Transverse colon (tissue), 4 donors: Measurements from ENCODE around the gene RPS4Y1. TPM values are rescaled to one million over a fixed set of nuclear protein-coding genes. Genes with fewer than 3 reads are reported as not detected.

Source experiments
- DNase-seq: peaks from one replicate; pipeline ENCODE4 v3.0.0-alpha.2; 2019
- H3K27ac ChIP-seq, 4 donors: fragments of 200-600 bp; sonication (generic); 2 replicates each; pipeline ENCODE4 v1.5.1; 2016 to 2018; ENCODE audit warnings: inconsistent platforms in 4 of 4
- H3K27me3 ChIP-seq: fragments of 200-600 bp; sonication (generic); 2 replicates; pipeline ENCODE4 v1.5.1; 2017; ENCODE audit warnings: inconsistent platforms
- H3K36me3 ChIP-seq, 4 donors: fragments of 200-600 bp; sonication (generic); 2 replicates each; pipeline ENCODE4 v1.5.1; 2017 to 2019; ENCODE audit warnings: inconsistent platforms in 4 of 4
- H3K4me1 ChIP-seq, 4 donors: fragments of 200-600 bp; sonication (generic); 2 replicates each; pipeline ENCODE4 v1.5.1; 2017 to 2020; ENCODE audit warnings: inconsistent platforms in 4 of 4
- H3K4me3 ChIP-seq, 4 donors: fragments of 200-600 bp; sonication (generic); 1 replicate in 1 of 4; 2 replicates in 3 of 4; pipeline versions ENCODE4 v1.5.1 to v1.6.1; 2017 to 2019; ENCODE audit warnings: inconsistent platforms in 4 of 4
- H3K9me3 ChIP-seq, 2 donors: fragments of 200-600 bp; sonication (generic); 2 replicates each; pipeline ENCODE4 v1.5.1; 2017 to 2019; ENCODE audit warnings: inconsistent platforms in 2 of 2
- CTCF ChIP-seq, 5 experiments: fragments of 200-600 bp in 3 of 5; fragments of 450-650 bp in 2 of 5; sonication (generic) in 3 of 5; IDR thresholded peaks; 1 replicate in 2 of 5; 2 replicates in 3 of 5; pipeline ENCODE4 v1.5.1; 2016 to 2017; ENCODE audit warnings: antibody characterized with exemption in 5 of 5, inconsistent platforms in 3 of 5, mild to moderate bottlenecking in 2 of 5, moderate library complexity in 1 of 5
- EP300 ChIP-seq: sonication (generic); formaldehyde crosslinking; IDR thresholded peaks from one replicate; pipeline ENCODE4 v1.6.1; 2017; ENCODE audit warnings: antibody characterized with exemption, low read depth
- POLR2A ChIP-seq: fragments of 450-650 bp; IDR thresholded peaks from one replicate; pipeline ENCODE4 v1.6.1; 2016; ENCODE audit warnings: antibody characterized with exemption, mild to moderate bottlenecking, moderate library complexity
- POLR2AphosphoS5 ChIP-seq, 3 donors: sonication (generic); formaldehyde crosslinking; IDR thresholded peaks; one replicate each; pipeline ENCODE4 v1.6.1; 2016; ENCODE audit warnings: antibody characterized with exemption in 3 of 3
- WGBS, 2 donors: methylation state at CpG; one replicate each; pipeline ENCODE4 v1.1.5; 2018; ENCODE audit warnings: low coverage in 1 of 2; 5-methylcytosine and 5-hydroxymethylcytosine counted together
- in situ Hi-C, 4 donors: fragments of 200-750 bp; cut with MboI; loops; one replicate each; pipeline versions ENCODE4 v1.15.0 to v1.15.1; 2017; ENCODE audit warnings: low sequenced_read_pairs in 3 of 4, low pct_ligation_motif_present in 1 of 4, low pct_unique_long_range_greater_than_20kb in 1 of 4
- intact Hi-C: fragments of 100-400 bp; cut with DNase I; formaldehyde crosslinking; loops from one replicate; pipeline ENCODE4 v1.15.1; 2023; ENCODE audit warnings: low total_unique reads
- total RNA-seq, 4 donors: library from RNA; depleted of rRNA; stranded (reverse); fragments of >200 nt; gene quantifications; one replicate each; pipeline ENCODE4 v1.1.0, GENCODE V29; 2016

Gene RPS4Y1
- total RNA-seq, 4 donors from 2014 or later = 125 to 177 TPM; not detected in 2

GRCh38 chrY:2837932-2838331, 3.5 kb upstream of the RPS4Y1 start:
- no peak for DNase-seq
- in situ Hi-C loops = no loop called here
- Histone ChIP-seq H3K4me3 (no peak overlapping the region), H3K36me3 (no peaks in the 10 kb centered on the region), H3K27me3 (no peaks in the 10 kb centered on the region), H3K27ac (no peak overlapping the region), H3K4me1 (peaks cover 0 to 5% (median 0%) of the 10 kb centered on the region in 4 donors), H3K9me3 (no peaks in the 10 kb centered on the region)
- TF ChIP-seq POLR2AphosphoS5 (IDR thresholded peaks at IDR 0.05) (no peak), POLR2A (no peak), EP300 (no peak), CTCF (IDR thresholded peaks at IDR 0.05) (no peak)
- no CpG with 5 or more reads among the region's 1 CpG for WGBS, 2 donors
- intact Hi-C loops = no loop called here

- Histone ChIP-seq H3K4me3 (no peak overlapping the region), H3K9me3 (no peaks in the 10 kb centered on the region), H3K4me1 (peaks cover 0 to 6% (median 0%) of the 10 kb centered on the region in 4 donors), H3K27ac (no peak overlapping the region), H3K27me3 (no peaks in the 10 kb centered on the region), H3K36me3 (peaks cover 0 to 7% (median 0%) of the 10 kb centered on the region in 4 donors)
- no peak for DNase-seq
- intact Hi-C loops (no loop called here), in situ Hi-C loops (no loop called here)
- no peak for TF ChIP-seq POLR2A
- no peak for TF ChIP-seq EP300
- TF ChIP-seq POLR2AphosphoS5 (IDR thresholded peaks at IDR 0.05) = no peak
- TF ChIP-seq CTCF (IDR thresholded peaks at IDR 0.05) = no peak
- 100% methylated on average over 2 of the region's 4 CpGs; no CpG with 5 or more reads in 1 of the 2 donors for WGBS, 2 donors
These were observed 5.4 kb downstream of the RPS4Y1 start for GRCh38 chrY:2846791-2847190.

GRCh38 chrY:2848384-2848783, 7.0 kb downstream of the RPS4Y1 start:
- Histone ChIP-seq H3K27me3 (no peaks in the 10 kb centered on the region), H3K4me3 (no peak overlapping the region), H3K4me1 (peaks cover 0 to 4% (median 0%) of the 10 kb centered on the region in 4 donors), H3K36me3 (peaks cover 0 to 7% (median 0%) of the 10 kb centered on the region in 4 donors), H3K27ac (no peak overlapping the region), H3K9me3 (no peaks in the 10 kb centered on the region)
- TF ChIP-seq POLR2AphosphoS5 (IDR thresholded peaks at IDR 0.05) = no peak
- no peak for TF ChIP-seq POLR2A
- TF ChIP-seq EP300 = no peak
- TF ChIP-seq CTCF (IDR thresholded peaks at IDR 0.05) = no peak
- no CpG with 5 or more reads among the region's 2 CpGs for WGBS, 2 donors
- in situ Hi-C loops = no loop called here
- intact Hi-C loops = no loop called here
- DNase-seq = no peak

- Histone ChIP-seq H3K4me3 (no peak overlapping the region), H3K4me1 (peaks cover 0 to 4% (median 0%) of the 10 kb centered on the region in 4 donors), H3K27me3 (no peaks in the 10 kb centered on the region), H3K27ac (no peak overlapping the region), H3K9me3 (no peaks in the 10 kb centered on the region), H3K36me3 (peaks cover 0 to 7% (median 0%) of the 10 kb centered on the region in 4 donors)
- DNase-seq = no peak
- no CpG with 5 or more reads among the region's 1 CpG for WGBS, 2 donors
- intact Hi-C loops = no loop called here
- TF ChIP-seq POLR2A (no peak), POLR2AphosphoS5 (IDR thresholded peaks at IDR 0.05) (no peak), CTCF (IDR thresholded peaks at IDR 0.05) (no peak), EP300 (no peak)
- in situ Hi-C loops = no loop called here
These were observed 8.0 kb downstream of the RPS4Y1 start for GRCh38 chrY:2849368-2849767.
